H1 (cell line): Measurements from ENCODE around the gene NR3C1. TPM values are rescaled to one million over a fixed set of nuclear protein-coding genes. Genes with fewer than 3 reads are reported as not detected.

Experiments
- CTCF ChIA-PET: fragments of 300-600 bp; sonication (Branson Sonifier 250); formaldehyde crosslinking; loops from one replicate; lab custom pipeline; 2021; ENCODE audit not compliant: partially characterized antibody; lab: Charles Lee
- POLR2A ChIA-PET: fragments of 300-600 bp; sonication (Branson Sonifier 250); formaldehyde crosslinking; loops from one replicate; lab custom pipeline; 2021; ENCODE audit warnings: inconsistent platforms; ENCODE audit not compliant: partially characterized antibody; lab: Charles Lee
- DNase-seq, 2 experiments: peaks; one replicate each; pipeline versions ENCODE4 v3.0.0 to v3.0.0-alpha.2; 2010 to 2022; ENCODE audit warnings: low spot score in 2 of 2, low read depth in 1 of 2, mixed read lengths in 1 of 2
- FAIRE-seq: peaks from 2 replicates; lab custom pipeline; 2011; peaks lifted over from hg19 to GRCh38; lab: Jason Lieb, UNC
- H2AFZ ChIP-seq: 2 replicates; pipeline ENCODE4 v1.8.1; 2012; ENCODE audit warnings: low read length, inconsistent platforms
- H2AK5ac ChIP-seq: 2 replicates; pipeline ENCODE4 v1.6.1; 2013; ENCODE audit warnings: low read depth, low read length
- H2BK120ac ChIP-seq: replicated peaks from 2 replicates; pipeline ENCODE3; 2013; ENCODE audit warnings: low read depth, low read length, inconsistent platforms
- H2BK12ac ChIP-seq: 2 replicates; pipeline ENCODE4 v1.6.1; 2013; ENCODE audit warnings: low read depth, low read length
- H2BK15ac ChIP-seq: 2 replicates; pipeline ENCODE4 v1.6.1; 2013; ENCODE audit warnings: low read length
- H2BK20ac ChIP-seq: 2 replicates; pipeline ENCODE4 v1.6.1; 2013; ENCODE audit warnings: low read length
- H2BK5ac ChIP-seq: 2 replicates; pipeline ENCODE4 v1.6.1; 2013; ENCODE audit warnings: low read depth, low read length
- H3K14ac ChIP-seq: 2 replicates; pipeline ENCODE4 v1.6.1; 2013; ENCODE audit warnings: inconsistent platforms; ENCODE audit not compliant: insufficient read length
- H3K18ac ChIP-seq: 2 replicates; pipeline ENCODE4 v1.6.1; 2013; ENCODE audit warnings: low read length; ENCODE audit errors: extremely low read depth
- H3K23ac ChIP-seq: 2 replicates; pipeline ENCODE4 v1.6.1; 2013; ENCODE audit warnings: inconsistent platforms; ENCODE audit not compliant: insufficient read length
- H3K23me2 ChIP-seq: 2 replicates; pipeline ENCODE4 v1.6.1; 2013; ENCODE audit warnings: low read depth, low read length
- H3K27ac ChIP-seq: 2 replicates; pipeline ENCODE4 v1.6.1; 2011; ENCODE audit warnings: low read depth, low read length, inconsistent platforms
- H3K27me3 ChIP-seq, 4 experiments: replicated peaks in 1 of 4; 1 replicate in 1 of 4; 2 replicates in 3 of 4; pipeline versions ENCODE4 v1.6.1 to v1.8.1; 2011 to 2013; ENCODE audit warnings: low read length in 3 of 4, mild to moderate bottlenecking in 3 of 4, inconsistent platforms in 2 of 4, mixed read lengths in 2 of 4, moderate library complexity in 1 of 4; ENCODE audit not compliant: control insufficient read depth in 3 of 4, insufficient read depth in 3 of 4; ENCODE audit errors: extremely low read depth in 1 of 4
- H3K36me3 ChIP-seq, 4 experiments: 2 replicates each; pipeline versions ENCODE4 v1.6.1 to v1.8.1; 2011 to 2013; ENCODE audit warnings: mild to moderate bottlenecking in 4 of 4, low read length in 3 of 4, moderate library complexity in 2 of 4, control low read depth in 1 of 4, inconsistent platforms in 1 of 4; ENCODE audit not compliant: insufficient read depth in 4 of 4, control insufficient read depth in 2 of 4
- H3K4ac ChIP-seq: replicated peaks from 2 replicates; pipeline ENCODE3; 2013; ENCODE audit warnings: low read length, low read depth, mixed read lengths, inconsistent platforms; ENCODE audit not compliant: insufficient read length
- H3K4me1 ChIP-seq, 4 experiments: replicated peaks in 1 of 4; 1 replicate in 1 of 4; 2 replicates in 3 of 4; pipeline versions ENCODE4 v1.6.1 to v1.8.1; 2011 to 2013; ENCODE audit warnings: low read length in 3 of 4, inconsistent platforms in 2 of 4, mixed read lengths in 1 of 4; ENCODE audit not compliant: insufficient read depth in 4 of 4, control insufficient read depth in 3 of 4
- H3K4me2 ChIP-seq, 2 experiments: 2 replicates each; pipeline versions ENCODE4 v1.6.1 to v1.8.1; 2011 to 2013; ENCODE audit warnings: low read depth in 2 of 2, low read length in 2 of 2, control low read depth in 1 of 2, inconsistent platforms in 1 of 2, mild to moderate bottlenecking in 1 of 2; ENCODE audit not compliant: insufficient read depth in 1 of 2
- H3K4me3 ChIP-seq, 4 experiments: fragments of 200-600, 300-600 bp in 1 of 4; sonication (generic), shearing (Covaris generic), sonication (Bioruptor Twin) in 1 of 4; 2 replicates each; pipeline versions ENCODE4 v1.5.1 to v1.8.1; 2011 to 2016; ENCODE audit warnings: low read length in 4 of 4, low read depth in 3 of 4, control low read depth in 2 of 4, inconsistent platforms in 2 of 4, mild to moderate bottlenecking in 2 of 4, mixed read lengths in 1 of 4, moderate library complexity in 1 of 4; ENCODE audit not compliant: insufficient read depth in 2 of 4; ENCODE audit errors: extremely low read depth in 1 of 4
- H3K56ac ChIP-seq: replicated peaks from 2 replicates; pipeline ENCODE3; 2013; ENCODE audit warnings: low read depth, mild to moderate bottlenecking, mixed read lengths, low read length, inconsistent platforms; ENCODE audit not compliant: insufficient read length
- H3K79me1 ChIP-seq: 2 replicates; pipeline ENCODE4 v1.6.1; 2013; ENCODE audit warnings: low read depth, low read length, control low read depth
- H3K79me2 ChIP-seq, 2 experiments: 2 replicates each; pipeline versions ENCODE4 v1.6.1 to v1.8.1; 2012 to 2013; ENCODE audit warnings: low read length in 2 of 2, mild to moderate bottlenecking in 2 of 2, inconsistent platforms in 1 of 2; ENCODE audit not compliant: insufficient read depth in 2 of 2, control insufficient read depth in 1 of 2
- H3K9ac ChIP-seq, 4 experiments: replicated peaks in 1 of 4; 1 replicate in 1 of 4; 2 replicates in 3 of 4; pipeline versions ENCODE4 v1.6.1 to v1.8.1; 2011 to 2013; ENCODE audit warnings: low read depth in 3 of 4, low read length in 3 of 4, control low read depth in 2 of 4, mild to moderate bottlenecking in 2 of 4, moderate library complexity in 2 of 4, inconsistent platforms in 1 of 4; ENCODE audit errors: extremely low read depth in 1 of 4
- H3K9me3 ChIP-seq, 2 experiments: 2 replicates each; pipeline versions ENCODE4 v1.6.1 to v1.8.1; 2012 to 2013; ENCODE audit warnings: mild to moderate bottlenecking in 2 of 2, moderate library complexity in 2 of 2, control low read depth in 1 of 2, inconsistent platforms in 1 of 2, low read depth in 1 of 2, low read length in 1 of 2, mixed read lengths in 1 of 2; ENCODE audit not compliant: insufficient read depth in 2 of 2
- H4K20me1 ChIP-seq, 2 experiments: replicated peaks in 1 of 2; 2 replicates each; pipeline versions ENCODE3 to v1.8.1; 2011 to 2013; ENCODE audit warnings: inconsistent platforms in 2 of 2, low read length in 2 of 2, mild to moderate bottlenecking in 1 of 2; ENCODE audit not compliant: insufficient read depth in 2 of 2, control insufficient read depth in 1 of 2
- H4K5ac ChIP-seq: 2 replicates; pipeline ENCODE4 v1.6.1; 2013; ENCODE audit warnings: low read length, low read depth, mixed read lengths, inconsistent platforms; ENCODE audit not compliant: insufficient read length
- H4K8ac ChIP-seq: 2 replicates; pipeline ENCODE4 v1.8.0; 2013; ENCODE audit warnings: mild to moderate bottlenecking, moderate library complexity, low read length, inconsistent platforms; ENCODE audit not compliant: insufficient read depth; ENCODE audit errors: extremely low read depth
- H4K91ac ChIP-seq: replicated peaks from 2 replicates; pipeline ENCODE3; 2013; ENCODE audit warnings: low read length, mixed read lengths, inconsistent platforms; ENCODE audit not compliant: insufficient read length
- EGR1 ChIP-seq: IDR thresholded peaks from 2 replicates; pipeline ENCODE4 v1.6.1; 2011; ENCODE audit warnings: low read depth, low read length, borderline replicate concordance
- PHF8 ChIP-seq: fragments of 200-600 bp; sonication (generic); conservative IDR thresholded peaks from 2 replicates; pipeline ENCODE4 v1.7.1; 2012; ENCODE audit warnings: low read depth, mild to moderate bottlenecking, inconsistent platforms, low read length, moderate library complexity
- WGBS, 2 experiments: shearing (Covaris generic) in 1 of 2; methylation state at CpG; one replicate each; pipeline versions ENCODE4 v1.1.6 to v1.1.7; 2013 to 2015; ENCODE audit warnings: low lambda C conversion rate in 2 of 2, mixed read lengths in 2 of 2, inconsistent platforms in 1 of 2, low coverage in 1 of 2, missing lambda C conversion rate in 1 of 2; ENCODE audit not compliant: insufficient replicate concordance in 2 of 2, insufficient coverage in 1 of 2, insufficient read length in 1 of 2; ENCODE audit errors: extremely low coverage in 1 of 2, missing lambda C conversion rate in 1 of 2; 5-methylcytosine and 5-hydroxymethylcytosine counted together
- polyA plus RNA-seq, 7 experiments: library from polyadenylated mRNA; depleted of rRNA in 3 of 7; stranded (reverse) in 5 of 7; unstranded in 2 of 7; fragments of >200 nt in 5 of 7; fragments of 200-250 nt in 2 of 7; gene quantifications; 1 replicate in 5 of 7; 2 replicates in 1 of 7; 4 replicates in 1 of 7; pipeline versions ENCODE4 v1.2.1 to v1.2.3, GENCODE V29; 2011 to 2013; ENCODE audit warnings: missing spikeins in 2 of 7, mixed read lengths in 2 of 7
- total RNA-seq: library from RNA; stranded (reverse); fragmentation: NEBNext Ultra II Directional; extraction: Animal tissue kit (Norgen Biotek cat#: 25700); gene quantifications from 2 replicates; pipeline ENCODE4 v1.2.1, GENCODE V29; 2021

NR3C1 gene
- total and polyA plus RNA-seq, 2 of the 8 experiments (the other 6 are each of a cell fraction or from before 2014, with no cell fraction given): 1.7 to 5.4 TPM

DNA sequence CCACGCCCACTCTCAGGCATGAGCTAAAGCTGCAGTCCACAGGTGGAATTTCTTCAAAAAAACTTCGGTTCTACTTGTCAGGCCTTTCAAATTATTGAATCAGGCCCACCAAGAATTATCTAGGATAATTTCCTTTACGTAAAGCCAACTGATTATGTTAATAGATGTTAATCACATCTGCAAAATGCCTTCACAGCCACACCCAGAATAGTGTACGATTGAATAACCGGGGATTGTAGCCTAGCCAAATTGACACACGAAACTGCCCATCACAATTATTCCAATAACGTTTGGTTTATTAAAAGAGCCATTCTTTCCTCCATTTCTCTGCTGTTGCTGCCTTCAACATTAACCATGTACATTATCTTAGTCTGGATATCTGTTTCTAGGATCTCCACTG lies 148.7 kb downstream of the NR3C1 start:
- no peak overlapping the region for H3K23ac ChIP-seq
- no peak overlapping the region for H4K91ac ChIP-seq
- no peak overlapping the region for H2BK5ac ChIP-seq
- H3K79me1 ChIP-seq: no peaks in the 10 kb centered on the region
- no peaks in the 10 kb centered on the region for H3K79me2 ChIP-seq
- ChIA-PET CTCF (no interaction called here), POLR2A (no interaction called here)
- no peak overlapping the region for H2BK12ac ChIP-seq
- no peak overlapping the region for H3K27ac ChIP-seq
- no peak overlapping the region for H3K4me3 ChIP-seq
- H3K4me1 ChIP-seq: 0 out of 7 replicates have a peak, but pooled peaks cover 0 to 2% (median 0%) of the 10 kb centered on the region in 4 experiments
- H3K36me3 ChIP-seq: no peaks in the 10 kb centered on the region
- no peaks in the 10 kb centered on the region for H3K27me3 ChIP-seq
- no peak overlapping the region for H3K4ac ChIP-seq
- DNase-seq (no peak), FAIRE-seq (no peak)
- no peak overlapping the region for H2BK20ac ChIP-seq
- no peak overlapping the region for H4K8ac ChIP-seq
- H3K4me2 ChIP-seq: no peak overlapping the region
- H3K9me3 ChIP-seq: no peaks in the 10 kb centered on the region
- H3K56ac ChIP-seq: no peak overlapping the region
- H3K18ac ChIP-seq: no peak overlapping the region
- no peak overlapping the region for H2AK5ac ChIP-seq
- no peaks in the 10 kb centered on the region for H4K20me1 ChIP-seq
- no peak overlapping the region for H3K14ac ChIP-seq
- no peak overlapping the region for H2BK15ac ChIP-seq
- no peak overlapping the region for H2BK120ac ChIP-seq
- H2AFZ ChIP-seq: no peak overlapping the region
- TF ChIP-seq PHF8: no peak
- TF ChIP-seq EGR1: no peak
- TF ChIP-seq, all 59 proteins: peak for 0
- H3K23me2 ChIP-seq: no peaks in the 10 kb centered on the region; the same call in 1 of the 2 replicates
- WGBS, 2 experiments: 89% methylated on average over 6 of the region's 7 CpGs; no CpG with 5 or more reads in 1 of the 2 experiments
- no peak overlapping the region for H3K9ac ChIP-seq
- H4K5ac ChIP-seq: no peak overlapping the region
